Measurements from ENCODE around the gene MAPK10.

The MAPK10 gene

DNA sequence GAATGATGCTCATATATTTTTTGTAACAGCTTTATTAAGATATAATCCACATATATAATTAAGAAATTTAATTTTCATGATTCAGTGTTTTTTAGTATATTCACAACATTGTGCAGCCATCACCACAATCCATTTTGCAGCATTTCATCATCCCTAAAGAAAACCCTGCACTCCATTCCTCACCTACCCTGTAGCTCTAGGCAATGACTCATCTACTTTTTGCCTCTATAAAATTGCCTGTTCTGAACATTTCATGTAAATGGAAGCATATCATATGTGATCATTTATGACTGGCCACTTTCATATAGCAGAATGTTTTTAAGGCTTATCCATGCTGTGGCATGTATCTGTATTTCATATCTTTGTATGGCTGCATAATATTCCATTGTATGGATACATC is 339.9 kb downstream of the MAPK10 start:
- no peak overlapping the region for H3K27ac ChIP-seq (ENCODE audit: low read depth, low read length)
- H3K4me2 ChIP-seq (ENCODE audit: low read length): no peak overlapping the region
- TF ChIP-seq, protein P1, sequence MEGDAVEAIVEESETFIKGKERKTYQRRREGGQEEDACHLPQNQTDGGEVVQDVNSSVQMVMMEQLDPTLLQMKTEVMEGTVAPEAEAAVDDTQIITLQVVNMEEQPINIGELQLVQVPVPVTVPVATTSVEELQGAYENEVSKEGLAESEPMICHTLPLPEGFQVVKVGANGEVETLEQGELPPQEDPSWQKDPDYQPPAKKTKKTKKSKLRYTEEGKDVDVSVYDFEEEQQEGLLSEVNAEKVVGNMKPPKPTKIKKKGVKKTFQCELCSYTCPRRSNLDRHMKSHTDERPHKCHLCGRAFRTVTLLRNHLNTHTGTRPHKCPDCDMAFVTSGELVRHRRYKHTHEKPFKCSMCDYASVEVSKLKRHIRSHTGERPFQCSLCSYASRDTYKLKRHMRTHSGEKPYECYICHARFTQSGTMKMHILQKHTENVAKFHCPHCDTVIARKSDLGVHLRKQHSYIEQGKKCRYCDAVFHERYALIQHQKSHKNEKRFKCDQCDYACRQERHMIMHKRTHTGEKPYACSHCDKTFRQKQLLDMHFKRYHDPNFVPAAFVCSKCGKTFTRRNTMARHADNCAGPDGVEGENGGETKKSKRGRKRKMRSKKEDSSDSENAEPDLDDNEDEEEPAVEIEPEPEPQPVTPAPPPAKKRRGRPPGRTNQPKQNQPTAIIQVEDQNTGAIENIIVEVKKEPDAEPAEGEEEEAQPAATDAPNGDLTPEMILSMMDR (IDR thresholded peaks at IDR 0.05; ENCODE audit: low read depth, low read length, poor library complexity, severe bottlenecking): no peak
- no peaks in the 10 kb centered on the region for H3F3A ChIP-seq (ENCODE audit: control insufficient read depth, insufficient read depth)
- H3K79me2 ChIP-seq (ENCODE audit: control insufficient read depth, low read length): no peaks in the 10 kb centered on the region
- no peak overlapping the region for H3K4me3 ChIP-seq (ENCODE audit: low read length)
- H4K20me1 ChIP-seq (ENCODE audit: control insufficient read depth, insufficient read depth, low read depth, low read length): no peaks in the 10 kb centered on the region
- H3K9me2 ChIP-seq (replicated peaks; ENCODE audit: control insufficient read depth, low read length): no peaks in the 10 kb centered on the region
- no peaks in the 10 kb centered on the region for H3K9me3 ChIP-seq (ENCODE audit: control insufficient read depth, insufficient read depth, low read length)
- H3K4me1 ChIP-seq (ENCODE audit: control insufficient read depth, low read length): peaks cover 10% of the 10 kb centered on the region
- H3K27me3 ChIP-seq (ENCODE audit: control insufficient read depth, low read length): no peaks in the 10 kb centered on the region
- peaks cover 8% of the 10 kb centered on the region for H3K36me3 ChIP-seq (ENCODE audit: control insufficient read depth, low read length)

DNA sequence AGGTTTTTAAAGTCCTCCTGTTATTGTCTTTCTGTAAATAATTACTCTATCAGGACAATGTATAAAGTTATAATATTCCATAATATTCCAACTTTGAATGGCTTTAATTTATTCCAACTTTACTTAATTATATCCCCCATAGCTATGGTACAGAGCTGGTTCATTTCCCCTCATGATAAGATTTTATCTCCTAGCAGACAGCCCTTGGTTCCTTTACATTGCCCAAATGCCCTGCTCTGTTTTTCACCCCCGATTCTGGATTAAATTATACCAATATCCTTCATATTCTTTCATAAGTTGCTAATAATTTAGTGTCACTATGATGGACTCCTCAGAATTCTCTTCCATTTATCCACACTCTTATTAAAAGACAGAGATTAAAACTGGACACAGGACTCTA is 340.5 kb downstream of the MAPK10 start:
- no peaks in the 10 kb centered on the region for H4K20me1 ChIP-seq (ENCODE audit: control insufficient read depth, insufficient read depth, low read depth, low read length)
- H3F3A ChIP-seq (ENCODE audit: control insufficient read depth, insufficient read depth): no peaks in the 10 kb centered on the region
- no peaks in the 10 kb centered on the region for H3K9me2 ChIP-seq (replicated peaks; ENCODE audit: control insufficient read depth, low read length)
- no peaks in the 10 kb centered on the region for H3K9me3 ChIP-seq (ENCODE audit: control insufficient read depth, insufficient read depth, low read length)
- no peak for TF ChIP-seq EZH2phosphoT487 (IDR thresholded peaks at IDR 0.05; ENCODE audit: borderline replicate concordance, low read length)
- TF ChIP-seq, protein P1 (IDR thresholded peaks at IDR 0.05; ENCODE audit: low read depth, low read length, poor library complexity, severe bottlenecking): no peak
- H3K4me1 ChIP-seq (ENCODE audit: control insufficient read depth, low read length): peaks cover 9% of the 10 kb centered on the region
- no peak overlapping the region for H3K4me3 ChIP-seq (ENCODE audit: low read length)
- no peak overlapping the region for H3K27ac ChIP-seq (ENCODE audit: low read depth, low read length)
- H3K4me2 ChIP-seq (ENCODE audit: low read length): no peak overlapping the region
- H3K79me2 ChIP-seq (ENCODE audit: control insufficient read depth, low read length): no peaks in the 10 kb centered on the region
- H3K36me3 ChIP-seq (ENCODE audit: control insufficient read depth, low read length): peaks cover 6% of the 10 kb centered on the region; the same call in 1 of the 2 replicates
- no peaks in the 10 kb centered on the region for H3K27me3 ChIP-seq (ENCODE audit: control insufficient read depth, low read length)

DNA sequence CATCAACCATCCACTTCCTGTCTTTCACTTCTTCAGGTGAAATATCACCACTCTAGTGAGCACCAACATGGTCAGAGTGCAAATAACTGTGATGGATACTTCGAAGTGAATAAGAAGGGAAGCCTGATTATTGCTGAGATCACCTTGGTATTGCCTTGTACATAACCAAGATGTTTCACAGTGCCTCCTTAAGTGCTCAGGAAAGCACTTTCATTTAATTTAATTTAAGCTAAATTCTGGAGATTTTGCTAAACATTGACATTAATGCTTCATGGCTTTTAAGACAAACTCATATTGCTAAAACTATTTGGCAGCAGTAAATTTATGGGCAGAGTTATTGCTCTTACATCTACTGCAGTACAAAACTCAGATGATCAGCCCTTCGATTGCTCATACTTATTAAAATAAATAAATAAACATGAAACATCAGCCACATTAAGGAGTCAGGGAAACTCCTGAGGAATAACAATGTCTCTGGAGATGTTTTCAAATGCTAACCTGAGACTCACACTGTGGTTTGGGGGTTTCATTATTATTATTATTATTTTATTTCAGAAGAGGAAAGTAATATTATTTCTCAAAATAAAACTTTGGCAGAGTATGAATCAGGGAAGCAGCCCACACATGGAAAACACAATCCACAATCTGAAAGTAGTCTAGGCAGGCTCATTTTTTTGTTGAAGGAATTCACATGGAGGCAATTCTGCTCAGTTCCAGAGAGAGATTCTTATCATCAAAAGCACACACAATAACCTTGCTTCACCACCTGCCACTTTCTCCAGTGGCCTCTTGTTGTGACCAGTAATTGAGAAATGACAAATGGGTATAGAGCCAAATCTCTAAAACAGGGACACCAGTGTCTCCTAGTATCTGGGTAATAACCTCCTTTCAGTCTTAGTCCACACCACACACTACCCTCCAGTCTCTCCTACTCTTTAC is 344.2 kb downstream of the MAPK10 start:
- H4K20me1 ChIP-seq (ENCODE audit: control insufficient read depth, insufficient read depth, low read depth, low read length): no peaks in the 10 kb centered on the region
- no peaks in the 10 kb centered on the region for H3K9me3 ChIP-seq (ENCODE audit: control insufficient read depth, insufficient read depth, low read length)
- TF ChIP-seq, protein P1 (IDR thresholded peaks at IDR 0.05; ENCODE audit: low read depth, low read length, poor library complexity, severe bottlenecking): no peak
- TF ChIP-seq EZH2phosphoT487 (IDR thresholded peaks at IDR 0.05; ENCODE audit: borderline replicate concordance, low read length): no peak
- H3K36me3 ChIP-seq (ENCODE audit: control insufficient read depth, low read length): no peaks in the 10 kb centered on the region
- no peaks in the 10 kb centered on the region for H3K79me2 ChIP-seq (ENCODE audit: control insufficient read depth, low read length)
- no peaks in the 10 kb centered on the region for H3K9me2 ChIP-seq (replicated peaks; ENCODE audit: control insufficient read depth, low read length)
- no peak overlapping the region for H3K4me3 ChIP-seq (ENCODE audit: low read length)
- H3K4me1 ChIP-seq (ENCODE audit: control insufficient read depth, low read length): peaks cover 8% of the 10 kb centered on the region
- no peaks in the 10 kb centered on the region for H3K27me3 ChIP-seq (ENCODE audit: control insufficient read depth, low read length)
- H3F3A ChIP-seq (ENCODE audit: control insufficient read depth, insufficient read depth): no peaks in the 10 kb centered on the region
- no peak overlapping the region for H3K27ac ChIP-seq (ENCODE audit: low read depth, low read length)
- H3K4me2 ChIP-seq (ENCODE audit: low read length): no peak overlapping the region
